ENCODE measurements around the gene PCNT.

Gene PCNT

GRCh38 chr21:46416551-46416950 lies 92.6 kb downstream of the PCNT start:
- Mint-ChIP-seq H3K36me3 (ENCODE audit: low read depth) (peaks cover 31% of the 10 kb centered on the region), H3K4me1 (peaks cover 7% of the 10 kb centered on the region), H3K9me3 (no peaks in the 10 kb centered on the region), H3K27ac (no peak overlapping the region), H3K27me3 (ENCODE audit: low read depth) (no peaks in the 10 kb centered on the region), H3K4me3 (no peak overlapping the region)
- no peak for TF ChIP-seq CTCF (IDR thresholded peaks at IDR 0.05; ENCODE audit: unreplicated experiment in 3 of 3)

- peaks cover 7% of the 10 kb centered on the region for H3K4me1 Mint-ChIP-seq
- H3K36me3 Mint-ChIP-seq (ENCODE audit: low read depth) = peaks cover 35% of the 10 kb centered on the region
- no peak for TF ChIP-seq CTCF (IDR thresholded peaks at IDR 0.05; ENCODE audit: unreplicated experiment in 3 of 3)
- H3K27ac Mint-ChIP-seq = no peak overlapping the region
- no peak overlapping the region for H3K4me3 Mint-ChIP-seq
- no peaks in the 10 kb centered on the region for H3K9me3 Mint-ChIP-seq
- no peaks in the 10 kb centered on the region for H3K27me3 Mint-ChIP-seq (ENCODE audit: low read depth)
Observed at GRCh38 chr21:46418265-46418946, 94.5 kb downstream of the PCNT start.

GRCh38 chr21:46420241-46421190 lies 96.6 kb downstream of the PCNT start:
- peaks cover 38% of the 10 kb centered on the region for H3K36me3 Mint-ChIP-seq (ENCODE audit: low read depth)
- H3K9me3 Mint-ChIP-seq = no peaks in the 10 kb centered on the region
- H3K4me1 Mint-ChIP-seq = peaks cover 12% of the 10 kb centered on the region
- TF ChIP-seq CTCF (IDR thresholded peaks at IDR 0.05; ENCODE audit: unreplicated experiment in 3 of 3) = no peak
- no peaks in the 10 kb centered on the region for H3K27me3 Mint-ChIP-seq (ENCODE audit: low read depth)
- no peak overlapping the region for H3K27ac Mint-ChIP-seq
- no peak overlapping the region for H3K4me3 Mint-ChIP-seq

- H3K4me3 Mint-ChIP-seq = no peak overlapping the region
- H3K27me3 Mint-ChIP-seq (ENCODE audit: low read depth) = no peaks in the 10 kb centered on the region
Observed at GRCh38 chr21:46421191-46421750, 97.3 kb downstream of the PCNT start.

More at GRCh38 chr21:46421191-46421750, 97.3 kb downstream of the PCNT start:
- Mint-ChIP-seq H3K36me3 (ENCODE audit: low read depth) (peaks cover 31% of the 10 kb centered on the region), H3K9me3 (no peaks in the 10 kb centered on the region), H3K27ac (no peak overlapping the region), H3K4me1 (peaks cover 5% of the 10 kb centered on the region)
- TF ChIP-seq CTCF (IDR thresholded peaks at IDR 0.05; ENCODE audit: unreplicated experiment in 3 of 3) = no peak
